HepG2 (cell line): ENCODE measurements around the gene UCMA. TPM values are rescaled to one million over a fixed set of nuclear protein-coding genes. Genes with fewer than 3 reads are reported as not detected.
A peak's percentile ranks its signal among the peaks of the same experiment; 100 is the strongest.

ENCODE experiments used
- DMAP1 ChIP-seq: IDR thresholded peaks from 2 replicates; pipeline ENCODE4 v1.6.1; 2016
- GATAD1 ChIP-seq: IDR thresholded peaks from 2 replicates; pipeline ENCODE4 v1.6.1; 2016; ENCODE audit warnings: missing genetic modification reagents, missing compliant biosample characterization
- GMEB1 ChIP-seq: sonication (generic); formaldehyde crosslinking; IDR thresholded peaks from 2 replicates; pipeline ENCODE4 v1.5.1; 2020; ENCODE audit warnings: missing genetic modification reagents, mild to moderate bottlenecking, borderline replicate concordance
- SNAPC2 ChIP-seq: sonication (generic); formaldehyde crosslinking; IDR thresholded peaks from 2 replicates; pipeline ENCODE4 v1.8.1; 2022; ENCODE audit warnings: mild to moderate bottlenecking, missing genetic modification reagents
- SPEN ChIP-seq: sonication (generic); formaldehyde crosslinking; IDR thresholded peaks from 2 replicates; pipeline ENCODE4 v1.5.1; 2020; ENCODE audit warnings: low read depth, mild to moderate bottlenecking, missing genetic modification reagents
- THAP8 ChIP-seq: sonication (generic); formaldehyde crosslinking; IDR thresholded peaks from 2 replicates; pipeline ENCODE4 v1.5.1; 2020; ENCODE audit warnings: missing genetic modification reagents, mild to moderate bottlenecking, borderline replicate concordance
- ZBTB40 ChIP-seq, 2 experiments: fragments of 450-650 bp in 1 of 2; sonication (generic) in 1 of 2; formaldehyde crosslinking in 1 of 2; IDR thresholded peaks; 2 replicates each; pipeline versions ENCODE4 v1.6.1 to v1.8.0; 2016 to 2022; ENCODE audit warnings: antibody characterized with exemption in 1 of 2, mild to moderate bottlenecking in 1 of 2, missing genetic modification reagents in 1 of 2
- ZFP41 ChIP-seq: sonication (generic); formaldehyde crosslinking; IDR thresholded peaks from 2 replicates; pipeline ENCODE4 v1.4.0; 2020; ENCODE audit warnings: mild to moderate bottlenecking, missing genetic modification reagents, borderline replicate concordance
- ZKSCAN1 ChIP-seq: fragments of 150-350 bp; IDR thresholded peaks from 2 replicates; pipeline ENCODE4 v1.6.1; 2014; ENCODE audit warnings: low read length
- ZNF281 ChIP-seq: sonication (generic); formaldehyde crosslinking; IDR thresholded peaks from 2 replicates; pipeline ENCODE4 v1.4.0; 2020; ENCODE audit warnings: missing genetic modification reagents, borderline replicate concordance
- ZNF546 ChIP-seq: sonication (generic); formaldehyde crosslinking; conservative IDR thresholded peaks from 2 replicates; pipeline ENCODE4 v1.8.1; 2023; ENCODE audit warnings: mild to moderate bottlenecking, missing genetic modification reagents
- ZNF710 ChIP-seq: sonication (generic); formaldehyde crosslinking; IDR thresholded peaks from 2 replicates; pipeline ENCODE4 v1.5.0; 2020; ENCODE audit warnings: mild to moderate bottlenecking, missing genetic modification reagents, borderline replicate concordance
- ZNF879 ChIP-seq: sonication (generic); formaldehyde crosslinking; IDR thresholded peaks from 2 replicates; pipeline ENCODE4 v1.8.1; 2023; ENCODE audit warnings: missing genetic modification reagents
- polyA plus RNA-seq, 8 experiments: library from polyadenylated mRNA; depleted of rRNA in 3 of 8; stranded (reverse) in 7 of 8; unstranded in 1 of 8; fragments of >200 nt; fragmentation: Illumina TruSeq in 4 of 8; extraction: Trizol in 4 of 8; gene quantifications; 2 replicates each; pipeline versions ENCODE4 v1.2.1 to v1.2.3, GENCODE V29; 2011 to 2016; ENCODE audit warnings: low read depth in 4 of 8, missing spikeins in 1 of 8, mixed read lengths in 1 of 8; ENCODE audit not compliant: insufficient read depth in 1 of 8
- total RNA-seq, 5 experiments: library from RNA; depleted of rRNA; stranded (reverse); fragments of >200 nt; fragmentation: Illumina TruSeq; extraction: Trizol; gene quantifications; 2 replicates each; pipeline ENCODE4 v1.2.3, GENCODE V29; 2016; ENCODE audit warnings: low read depth in 1 of 5

UCMA gene
- total and polyA plus RNA-seq, 2 of the 13 experiments (the other 11 are each of a cell fraction or from before 2014, with no cell fraction given) = not detected

GRCh38 chr10:13272164-13272571 lies 38.0 kb upstream of the UCMA start (continued):
- TF ChIP-seq GMEB1 (CRISPR knock-in tag) (peak; percentile 15; the same call in 1 of the 2 replicates), ZFP41 (no peak), ZNF281 (no peak), ZNF546 (CRISPR knock-in tag) (no peak), ZNF879 (CRISPR knock-in tag) (no peak), ZBTB40 (IDR thresholded peaks at IDR 0.05) (no peak), ZBTB40 (CRISPR knock-in tag; IDR thresholded peaks at IDR 0.05) (peak; percentile 93), SNAPC2 (CRISPR knock-in tag) (no peak), ZKSCAN1 (no peak), DMAP1 (CRISPR knock-in tag) (no peak), THAP8 (CRISPR knock-in tag) (no peak), GATAD1 (CRISPR knock-in tag) (no peak), SPEN (CRISPR knock-in tag) (0 out of 2 replicates have a peak, but pooled peaks have one; percentile 24), ZNF710 (CRISPR knock-in tag) (no peak)
